Endothelial cell of umbilical vein (primary cell): Measurements from ENCODE around the gene KCNH6. TPM values are rescaled to one million over a fixed set of nuclear protein-coding genes. Genes with fewer than 3 reads are reported as not detected.

Source experiments
- BruUV-seq: library from RNA; stranded (reverse); fragments of 400-500 nt; replicated peaks from 2 replicates; lab custom pipeline; 2021; lab: Mats Ljungman, UMichigan
- CTCF ChIA-PET: fragments of 300-600, 350-600 bp; sonication (Branson Sonifier 250); formaldehyde crosslinking; loops from one replicate; lab custom pipeline; 2021; ENCODE audit warnings: antibody characterized with exemption, inconsistent platforms; lab: Charles Lee
- POLR2A ChIA-PET: fragments of 300-600, 350-600 bp; sonication (Branson Sonifier 250); formaldehyde crosslinking; loops from one replicate; lab custom pipeline; 2021; ENCODE audit warnings: antibody characterized with exemption, inconsistent platforms; lab: Charles Lee
- DNase-seq: peaks from one replicate; pipeline ENCODE4 v3.0.0-alpha.2; 2011; ENCODE audit warnings: low read depth, low spot score
- FAIRE-seq: peaks from 2 replicates; lab custom pipeline; 2011; peaks lifted over from hg19 to GRCh38; lab: Jason Lieb, UNC
- H2AFZ ChIP-seq: 2 replicates; pipeline ENCODE4 v1.6.0; 2012; ENCODE audit warnings: low read depth, low read length, control low read depth, inconsistent platforms
- H3K27ac ChIP-seq: 2 replicates; pipeline ENCODE4 v1.5.1; 2011; ENCODE audit warnings: low read depth, mild to moderate bottlenecking, control low read depth, low read length, moderate library complexity; ENCODE audit not compliant: insufficient read depth
- H3K27me3 ChIP-seq, 2 experiments: 2 replicates each; pipeline versions ENCODE4 v1.6.0 to v1.6.1; 2011; ENCODE audit warnings: low read length in 2 of 2, mixed read lengths in 1 of 2; ENCODE audit not compliant: control insufficient read depth in 2 of 2, insufficient read depth in 2 of 2
- H3K36me3 ChIP-seq, 2 experiments: 2 replicates in 1 of 2; 3 replicates in 1 of 2; pipeline ENCODE4 v1.5.1; 2011; ENCODE audit warnings: low read length in 2 of 2, mild to moderate bottlenecking in 1 of 2, moderate library complexity in 1 of 2; ENCODE audit not compliant: control insufficient read depth in 2 of 2, insufficient read depth in 2 of 2; ENCODE audit errors: extremely low read depth in 1 of 2
- H3K4me1 ChIP-seq: 3 replicates; pipeline ENCODE4 v1.5.1; 2011; ENCODE audit warnings: mild to moderate bottlenecking, low read length; ENCODE audit not compliant: control insufficient read depth, insufficient read depth; ENCODE audit errors: extremely low read depth
- H3K4me2 ChIP-seq: 2 replicates; pipeline ENCODE4 v1.6.1; 2011; ENCODE audit warnings: low read length, control low read depth, mixed read lengths; ENCODE audit not compliant: insufficient read depth
- H3K4me3 ChIP-seq, 3 experiments: fragments of 200-600 bp in 1 of 3; sonication (generic), shearing (Covaris generic) in 1 of 3; replicated peaks in 1 of 3; 2 replicates each; pipeline ENCODE4 v1.5.1; 2011 to 2016; ENCODE audit warnings: control low read depth in 3 of 3, low read length in 3 of 3, mild to moderate bottlenecking in 2 of 3, inconsistent platforms in 1 of 3, low read depth in 1 of 3, moderate library complexity in 1 of 3; ENCODE audit not compliant: insufficient read depth in 1 of 3
- H3K79me2 ChIP-seq: 2 replicates; pipeline ENCODE4 v1.6.0; 2012; ENCODE audit warnings: low read length, inconsistent platforms; ENCODE audit not compliant: control insufficient read depth, insufficient read depth
- H3K9ac ChIP-seq: replicated peaks from 2 replicates; pipeline ENCODE3; 2011; ENCODE audit warnings: low read length, control low read depth; ENCODE audit not compliant: insufficient read depth; ENCODE audit errors: extremely low read depth
- H3K9me1 ChIP-seq: replicated peaks from 3 replicates; pipeline ENCODE4 v1.6.0; 2011; ENCODE audit warnings: mild to moderate bottlenecking, low read length; ENCODE audit not compliant: control insufficient read depth, insufficient read depth; ENCODE audit errors: extremely low read depth
- H3K9me3 ChIP-seq: replicated peaks from 2 replicates; pipeline ENCODE4 v1.5.1; 2012; ENCODE audit warnings: low read length, inconsistent platforms; ENCODE audit not compliant: control insufficient read depth, insufficient read depth
- H4K20me1 ChIP-seq: replicated peaks from 2 replicates; pipeline ENCODE3; 2011; ENCODE audit warnings: mild to moderate bottlenecking, low read length; ENCODE audit not compliant: control insufficient read depth, insufficient read depth; ENCODE audit errors: extremely low read depth
- EZH2 ChIP-seq: IDR thresholded peaks from 2 replicates; pipeline ENCODE4 v1.6.1; 2012; ENCODE audit warnings: borderline replicate concordance, low read depth, mild to moderate bottlenecking, moderate library complexity, low read length, inconsistent platforms; ENCODE audit not compliant: severe bottlenecking
- FOS ChIP-seq: IDR thresholded peaks from 2 replicates; pipeline ENCODE4 v1.6.1; 2011; ENCODE audit warnings: mild to moderate bottlenecking, low read length, moderate library complexity, borderline replicate concordance; ENCODE audit not compliant: insufficient read depth
- GATA2 ChIP-seq: IDR thresholded peaks from 2 replicates; pipeline ENCODE4 v1.7.0; 2011; ENCODE audit warnings: low read depth, mild to moderate bottlenecking, moderate library complexity, mixed read lengths, low read length; ENCODE audit not compliant: insufficient read length, insufficient read depth
- JUN ChIP-seq: IDR thresholded peaks from 2 replicates; pipeline ENCODE4 v1.6.1; 2011; ENCODE audit warnings: borderline replicate concordance, low read depth; ENCODE audit not compliant: insufficient read length, insufficient read depth
- MAX ChIP-seq: IDR thresholded peaks from 2 replicates; pipeline ENCODE4 v1.6.1; 2011; ENCODE audit not compliant: insufficient read depth, insufficient read length
- MYC ChIP-seq: IDR thresholded peaks from one replicate; pipeline ENCODE4 v1.6.1; 2011; ENCODE audit warnings: mild to moderate bottlenecking, low read depth, low read length
- POLR2A ChIP-seq: IDR thresholded peaks from 2 replicates; pipeline ENCODE4 v1.6.1; 2012; ENCODE audit warnings: low read depth, mild to moderate bottlenecking, control low read depth, low read length
- POLR2AphosphoS5 ChIP-seq: IDR thresholded peaks from 2 replicates; pipeline ENCODE4 v1.6.1; 2012; ENCODE audit warnings: low read depth, mild to moderate bottlenecking, control low read depth, low read length, moderate library complexity; ENCODE audit not compliant: insufficient read depth
- dilution Hi-C: fragments of 300-500 bp; cut with MboI; formaldehyde crosslinking; loops from one replicate; pipeline ENCODE4 v1.15.0; 2019; ENCODE audit warnings: low sequenced_read_pairs; ENCODE audit not compliant: extremely low pct_ligation_motif_present
- intact Hi-C: fragments of 100-400 bp; cut with micrococcal nuclease; formaldehyde crosslinking; loops from one replicate; pipeline ENCODE4 v1.10.0; 2022
- polyA plus RNA-seq, 4 experiments: library from polyadenylated mRNA; depleted of rRNA in 3 of 4; stranded (reverse) in 3 of 4; unstranded in 1 of 4; fragments of >200 nt; gene quantifications; 2 replicates each; pipeline versions ENCODE4 v1.2.1 to v1.2.3, GENCODE V29; 2011 to 2012; ENCODE audit warnings: missing spikeins in 1 of 4
- total RNA-seq: library from RNA; stranded (reverse); gene quantifications from 2 replicates; pipeline ENCODE4 v1.2.3, GENCODE V29; 2021
- TF ChIP-seq, protein P1 (sequence below), 2 donors: IDR thresholded peaks; 1 replicate in 1 of 2; 2 replicates in 1 of 2; pipeline ENCODE4 v1.5.1; 2011; ENCODE audit warnings: low read length in 2 of 2, mild to moderate bottlenecking in 2 of 2, moderate library complexity in 2 of 2, control low read depth in 1 of 2, inconsistent platforms in 1 of 2, low read depth in 1 of 2; ENCODE audit not compliant: insufficient read depth in 1 of 2; ENCODE audit errors: extremely low read depth in 1 of 2

The KCNH6 gene
- total and polyA plus RNA-seq, 2 donors (not counting 3 experiments of a cell fraction or from before 2014, with no cell fraction given), result 0.07 TPM; not detected in 1

GRCh38 chr17:63491977-63492618, 31.1 kb upstream of the KCNH6 start:
- POLR2A ChIA-PET, result no interaction called here
- intact Hi-C loops, result no loop called here

More at GRCh38 chr17:63491977-63492618, 31.1 kb upstream of the KCNH6 start:
- Histone ChIP-seq H3K79me2 (no peaks in the 10 kb centered on the region), H3K9me3 (no peaks in the 10 kb centered on the region), H3K36me3 (peaks cover 0 to 36% of the 10 kb centered on the region in 2 experiments), H3K9me1 (no peaks in the 10 kb centered on the region), H3K27ac (no peak overlapping the region), H4K20me1 (no peaks in the 10 kb centered on the region), H3K9ac (no peak overlapping the region), H3K4me1 (no peaks in the 10 kb centered on the region), H3K4me3 (no peak overlapping the region), H2AFZ (no peak overlapping the region), H3K4me2 (no peak overlapping the region), H3K27me3 (no peaks in the 10 kb centered on the region)
- dilution Hi-C loops, result no loop called here
- CTCF ChIA-PET, result interaction anchor here (0.8 to 2.4 kb wide), 4 partner anchors 13 to 120 kb away, joined by 3 to 9 read pairs (median 5); no protein-coding TSS in a partner anchor
- no peak for DNase-seq
- TF ChIP-seq, protein P1, sequence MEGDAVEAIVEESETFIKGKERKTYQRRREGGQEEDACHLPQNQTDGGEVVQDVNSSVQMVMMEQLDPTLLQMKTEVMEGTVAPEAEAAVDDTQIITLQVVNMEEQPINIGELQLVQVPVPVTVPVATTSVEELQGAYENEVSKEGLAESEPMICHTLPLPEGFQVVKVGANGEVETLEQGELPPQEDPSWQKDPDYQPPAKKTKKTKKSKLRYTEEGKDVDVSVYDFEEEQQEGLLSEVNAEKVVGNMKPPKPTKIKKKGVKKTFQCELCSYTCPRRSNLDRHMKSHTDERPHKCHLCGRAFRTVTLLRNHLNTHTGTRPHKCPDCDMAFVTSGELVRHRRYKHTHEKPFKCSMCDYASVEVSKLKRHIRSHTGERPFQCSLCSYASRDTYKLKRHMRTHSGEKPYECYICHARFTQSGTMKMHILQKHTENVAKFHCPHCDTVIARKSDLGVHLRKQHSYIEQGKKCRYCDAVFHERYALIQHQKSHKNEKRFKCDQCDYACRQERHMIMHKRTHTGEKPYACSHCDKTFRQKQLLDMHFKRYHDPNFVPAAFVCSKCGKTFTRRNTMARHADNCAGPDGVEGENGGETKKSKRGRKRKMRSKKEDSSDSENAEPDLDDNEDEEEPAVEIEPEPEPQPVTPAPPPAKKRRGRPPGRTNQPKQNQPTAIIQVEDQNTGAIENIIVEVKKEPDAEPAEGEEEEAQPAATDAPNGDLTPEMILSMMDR (IDR thresholded peaks at IDR 0.05; ENCODE audit: extremely low read depth in 1 of 2, insufficient read depth in 1 of 2, low read depth in 1 of 2, low read length in 2 of 2), result no peak
- TF ChIP-seq EZH2 (no peak), POLR2A (no peak), FOS (no peak), POLR2AphosphoS5 (no peak), MAX (no peak), GATA2 (no peak), MYC (no peak), JUN (no peak)
- BruUV-seq, result no TSS peak
- no peak for FAIRE-seq
